PC-9 (cell line): ENCODE measurements around the gene TMEM132E. TPM values are rescaled to one million over a fixed set of nuclear protein-coding genes. Genes with fewer than 3 reads are reported as not detected.

ENCODE experiments used
- Bru-seq: library from RNA; stranded (reverse); fragments of 400-500 nt; gene quantifications from one replicate; lab custom pipeline; 2021; lab: Mats Ljungman, UMichigan
- BruChase-seq, 2 experiments: library from RNA; stranded (reverse); fragments of 400-500 nt; gene quantifications; one replicate each; lab custom pipeline; 2021; lab: Mats Ljungman, UMichigan
- BruUV-seq: library from RNA; stranded (reverse); fragments of 400-500 nt; replicated peaks from 2 replicates; lab custom pipeline; 2021; lab: Mats Ljungman, UMichigan
- CTCF ChIA-PET: fragments of 300-600 bp; sonication (Branson Sonifier 250); formaldehyde crosslinking; loops from one replicate; lab custom pipeline; 2022; ENCODE audit warnings: antibody characterized with exemption; lab: Charles Lee
- POLR2A ChIA-PET: fragments of 300-600 bp; sonication (Branson Sonifier 250); formaldehyde crosslinking; loops from one replicate; lab custom pipeline; 2022; ENCODE audit warnings: antibody characterized with exemption; ENCODE audit not compliant: unreplicated experiment; lab: Charles Lee
- DNase-seq, 2 experiments: peaks; one replicate each; pipeline versions ENCODE4 v3.0.0 to v3.0.0-alpha.2; 2015 to 2022; ENCODE audit warnings: mixed read lengths in 1 of 2
- H2AFZ ChIP-seq: fragments of 200-600 bp; sonication (generic); 2 replicates; pipeline ENCODE4 v1.8.1; 2017; ENCODE audit warnings: antibody characterized with exemption
- H3F3A ChIP-seq: fragments of 200-600 bp; sonication (generic); 2 replicates; pipeline ENCODE4 v1.8.1; 2017; ENCODE audit warnings: antibody characterized with exemption, mild to moderate bottlenecking, low read depth; ENCODE audit not compliant: insufficient read depth
- H3K27ac ChIP-seq: fragments of 200-600 bp; sonication (generic); 2 replicates; pipeline ENCODE4 v1.6.1; 2016; ENCODE audit warnings: mixed run types
- H3K27me3 ChIP-seq: fragments of 200-600 bp; sonication (generic); 2 replicates; pipeline ENCODE4 v1.6.1; 2016; ENCODE audit warnings: low read depth, mixed run types; ENCODE audit not compliant: insufficient read depth
- H3K36me3 ChIP-seq: fragments of 200-600 bp; sonication (generic); 2 replicates; pipeline ENCODE4 v1.6.1; 2016; ENCODE audit warnings: low read depth, mixed run types
- H3K4me1 ChIP-seq: fragments of 200-600 bp; sonication (generic); replicated peaks from 2 replicates; pipeline ENCODE4 v1.6.1; 2016; ENCODE audit warnings: mixed run types; ENCODE audit not compliant: insufficient read depth
- H3K4me2 ChIP-seq: fragments of 200-600 bp; sonication (generic); 2 replicates; pipeline ENCODE4 v1.6.1; 2017; ENCODE audit warnings: mixed run types
- H3K4me3 ChIP-seq: fragments of 200-600 bp; sonication (generic); 2 replicates; pipeline ENCODE4 v1.6.1; 2016; ENCODE audit warnings: mixed run types
- H3K79me2 ChIP-seq: fragments of 200-600 bp; sonication (generic); 2 replicates; pipeline ENCODE4 v1.6.1; 2017; ENCODE audit warnings: low read depth, mixed run types
- H3K9me2 ChIP-seq: fragments of 200-600 bp; sonication (generic); 2 replicates; pipeline ENCODE4 v1.8.1; 2017; ENCODE audit warnings: mild to moderate bottlenecking; ENCODE audit not compliant: insufficient read depth
- H3K9me3 ChIP-seq: fragments of 200-600 bp; sonication (generic); 2 replicates; pipeline ENCODE4 v1.8.1; 2016; ENCODE audit warnings: low read depth; ENCODE audit not compliant: insufficient read depth
- H4K20me1 ChIP-seq: fragments of 200-600 bp; sonication (generic); 2 replicates; pipeline ENCODE4 v1.8.1; 2017; ENCODE audit not compliant: insufficient read depth
- EZH2 ChIP-seq: fragments of 200-600 bp; sonication (generic); IDR thresholded peaks from 2 replicates; pipeline ENCODE4 v1.8.0; 2017; ENCODE audit warnings: antibody characterized with exemption, low read depth
- intact Hi-C: fragments of 100-400 bp; cut with micrococcal nuclease; formaldehyde crosslinking; loops from one replicate; pipeline ENCODE4 v1.10.0; 2022; ENCODE audit not compliant: unreplicated experiment
- long read RNA-seq: library from polyadenylated mRNA; stranded (forward); transcript quantifications from one replicate; pipeline ENCODE4 v2.0.0, GENCODE V29; 2022
- total RNA-seq: library from RNA; stranded (reverse); gene quantifications from 2 replicates; pipeline ENCODE4 v1.2.3, GENCODE V29; 2021
- TF ChIP-seq, protein P1 (sequence below): fragments of 200-600 bp; sonication (generic); conservative IDR thresholded peaks from 2 replicates; pipeline ENCODE4 v1.6.1; 2017; ENCODE audit warnings: mixed run types, antibody characterized with exemption, mild to moderate bottlenecking, moderate library complexity

The TMEM132E gene, protein sequence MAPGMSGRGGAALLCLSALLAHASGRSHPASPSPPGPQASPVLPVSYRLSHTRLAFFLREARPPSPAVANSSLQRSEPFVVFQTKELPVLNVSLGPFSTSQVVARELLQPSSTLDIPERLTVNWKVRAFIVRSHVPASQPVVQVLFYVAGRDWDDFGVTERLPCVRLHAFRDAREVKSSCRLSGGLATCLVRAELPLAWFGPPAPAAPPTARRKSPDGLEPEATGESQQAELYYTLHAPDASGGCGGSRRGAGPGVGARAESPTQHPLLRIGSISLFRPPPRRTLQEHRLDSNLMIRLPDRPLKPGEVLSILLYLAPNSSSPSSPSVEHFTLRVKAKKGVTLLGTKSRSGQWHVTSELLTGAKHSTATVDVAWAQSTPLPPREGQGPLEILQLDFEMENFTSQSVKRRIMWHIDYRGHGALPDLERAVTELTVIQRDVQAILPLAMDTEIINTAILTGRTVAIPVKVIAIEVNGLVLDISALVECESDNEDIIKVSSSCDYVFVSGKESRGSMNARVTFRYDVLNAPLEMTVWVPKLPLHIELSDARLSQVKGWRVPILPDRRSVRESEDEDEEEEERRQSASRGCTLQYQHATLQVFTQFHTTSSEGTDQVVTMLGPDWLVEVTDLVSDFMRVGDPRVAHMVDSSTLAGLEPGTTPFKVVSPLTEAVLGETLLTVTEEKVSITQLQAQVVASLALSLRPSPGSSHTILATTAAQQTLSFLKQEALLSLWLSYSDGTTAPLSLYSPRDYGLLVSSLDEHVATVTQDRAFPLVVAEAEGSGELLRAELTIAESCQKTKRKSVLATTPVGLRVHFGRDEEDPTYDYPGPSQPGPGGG (N-terminal part only)
- total RNA-seq (not detected in 2 replicates), Bru-seq, nascent RNA (not detected), BruChase-seq, experiment 1, labeled RNA remaining after a 2-hour chase (not detected), BruChase-seq, experiment 2, labeled RNA remaining after a 6-hour chase (not detected)
- long read RNA-seq, result 0 reads

DNA sequence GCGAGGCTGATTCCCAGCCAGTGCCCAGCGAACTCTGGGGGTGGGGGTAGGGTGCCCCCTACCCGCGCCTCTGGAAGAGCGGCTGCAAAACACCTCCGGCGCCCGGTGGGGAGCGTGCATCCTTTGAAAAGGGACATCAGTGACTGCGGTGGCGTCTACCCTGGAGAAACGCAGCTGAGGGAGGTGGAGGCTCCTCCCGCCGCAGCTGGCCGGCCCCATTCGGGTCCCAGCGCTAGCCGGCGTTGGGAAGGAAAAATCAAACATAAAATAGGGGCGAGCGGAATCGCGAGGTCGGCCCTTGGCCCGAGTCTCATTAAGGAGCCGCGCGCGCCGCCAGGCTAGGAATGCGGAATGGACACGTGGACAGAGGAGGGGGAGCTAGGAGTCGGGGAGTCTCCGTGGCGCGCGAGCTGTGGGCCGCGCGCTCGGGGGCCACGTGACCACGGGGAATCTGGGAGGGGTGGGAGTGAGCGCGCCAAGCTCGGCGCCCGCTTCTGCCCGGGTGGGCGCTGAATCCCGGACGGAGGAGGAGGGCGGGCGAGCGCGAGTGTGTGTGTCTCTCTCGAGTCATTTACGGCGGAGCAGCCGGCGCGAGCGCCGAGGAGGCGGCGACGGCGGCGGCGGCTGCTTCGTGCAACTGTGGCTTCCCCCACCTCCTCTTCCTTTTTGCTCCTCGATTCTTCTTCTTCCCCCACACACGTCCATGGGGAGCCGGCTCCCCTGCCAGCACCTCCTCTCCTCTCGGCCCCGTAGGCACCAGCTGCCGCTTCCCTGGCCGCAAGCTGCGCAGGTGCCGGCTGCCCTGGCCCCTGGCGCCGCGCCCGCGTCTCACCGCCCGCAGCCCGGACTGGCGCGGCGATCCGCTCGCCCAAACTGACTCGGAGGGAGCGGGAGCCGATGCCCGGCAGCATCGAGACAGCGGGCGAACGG is at the start of gene TMEM132E:
Gene TMEM132E, plus strand, starts transcription at position 566 of the 930 bp plus-strand sequence. CDS start 1,495 bp downstream, outside the sequence.
- Histone ChIP-seq H3K4me3 (no peak within 1 kb of the TSS), H3K27ac (no peak within 1 kb of the TSS)
- CTCF ChIA-PET, result no interaction called here

DNA sequence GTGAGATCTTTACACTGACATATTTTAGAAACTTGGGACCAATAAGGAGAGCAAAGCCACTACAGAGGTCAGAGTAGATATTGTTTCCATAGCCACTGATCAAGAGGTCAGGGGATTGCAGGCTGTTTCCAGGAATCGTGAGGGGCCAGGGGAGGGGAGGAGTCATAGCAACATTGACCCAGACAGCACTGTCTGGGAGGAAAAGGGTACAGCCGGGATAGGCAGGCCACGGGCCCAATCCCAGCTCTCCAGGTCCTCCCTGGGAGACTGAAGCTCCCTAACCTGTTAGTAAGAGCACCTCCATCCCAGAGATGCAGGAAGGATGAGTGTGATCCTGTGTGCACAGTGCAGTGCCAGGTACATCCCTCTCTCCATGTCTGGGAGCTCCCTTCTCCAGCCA is 48.5 kb upstream of the TMEM132E start:
- H3F3A ChIP-seq, result no peaks in the 10 kb centered on the region
- H3K27ac ChIP-seq, result no peak overlapping the region
- BruUV-seq, result no TSS peak
- H3K4me2 ChIP-seq, result no peak overlapping the region
- no peaks in the 10 kb centered on the region for H3K9me3 ChIP-seq
- DNase-seq, result no peak
- H4K20me1 ChIP-seq, result no peaks in the 10 kb centered on the region
- intact Hi-C loops, result no loop called here
- H3K9me2 ChIP-seq, result no peaks in the 10 kb centered on the region
- TF ChIP-seq EZH2, result no peak
- TF ChIP-seq, protein P1, sequence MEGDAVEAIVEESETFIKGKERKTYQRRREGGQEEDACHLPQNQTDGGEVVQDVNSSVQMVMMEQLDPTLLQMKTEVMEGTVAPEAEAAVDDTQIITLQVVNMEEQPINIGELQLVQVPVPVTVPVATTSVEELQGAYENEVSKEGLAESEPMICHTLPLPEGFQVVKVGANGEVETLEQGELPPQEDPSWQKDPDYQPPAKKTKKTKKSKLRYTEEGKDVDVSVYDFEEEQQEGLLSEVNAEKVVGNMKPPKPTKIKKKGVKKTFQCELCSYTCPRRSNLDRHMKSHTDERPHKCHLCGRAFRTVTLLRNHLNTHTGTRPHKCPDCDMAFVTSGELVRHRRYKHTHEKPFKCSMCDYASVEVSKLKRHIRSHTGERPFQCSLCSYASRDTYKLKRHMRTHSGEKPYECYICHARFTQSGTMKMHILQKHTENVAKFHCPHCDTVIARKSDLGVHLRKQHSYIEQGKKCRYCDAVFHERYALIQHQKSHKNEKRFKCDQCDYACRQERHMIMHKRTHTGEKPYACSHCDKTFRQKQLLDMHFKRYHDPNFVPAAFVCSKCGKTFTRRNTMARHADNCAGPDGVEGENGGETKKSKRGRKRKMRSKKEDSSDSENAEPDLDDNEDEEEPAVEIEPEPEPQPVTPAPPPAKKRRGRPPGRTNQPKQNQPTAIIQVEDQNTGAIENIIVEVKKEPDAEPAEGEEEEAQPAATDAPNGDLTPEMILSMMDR, result no peak
- H3K36me3 ChIP-seq, result no peaks in the 10 kb centered on the region
- POLR2A ChIA-PET, result no interaction called here
- no peak overlapping the region for H3K4me3 ChIP-seq
- H3K4me1 ChIP-seq, result no peaks in the 10 kb centered on the region
- no peak overlapping the region for H2AFZ ChIP-seq
- no peaks in the 10 kb centered on the region for H3K79me2 ChIP-seq
- peaks cover 47% of the 10 kb centered on the region for H3K27me3 ChIP-seq
- CTCF ChIA-PET, result no interaction called here

More for the DNA sequence above, at the start of gene TMEM132E:
- H3K27me3 ChIP-seq, result peaks cover 24% of the 10 kb centered on the region; the same call in 1 of the 2 replicates
- H3K4me1 ChIP-seq, result no peaks in the 10 kb centered on the region
- H3K79me2 ChIP-seq, result no peaks in the 10 kb centered on the region
- H3K9me2 ChIP-seq, result no peaks in the 10 kb centered on the region
- no TSS peak for BruUV-seq
- no peak within 1 kb of the TSS for H3K4me2 ChIP-seq
- no peak for TF ChIP-seq EZH2
- TF ChIP-seq, protein P1, result no peak
- no peak for DNase-seq
- POLR2A ChIA-PET, result interaction anchor here (0.7 kb wide), 1 partner anchor 402 kb away, joined by 3 read pairs; no protein-coding TSS in a partner anchor
- H3K9me3 ChIP-seq, result no peaks in the 10 kb centered on the region
- H3K36me3 ChIP-seq, result no peaks in the 10 kb centered on the region
- intact Hi-C loops, result no loop called here
- no peak within 1 kb of the TSS for H2AFZ ChIP-seq
- H3F3A ChIP-seq, result no peaks in the 10 kb centered on the region
- no peaks in the 10 kb centered on the region for H4K20me1 ChIP-seq
